Skeletal muscle cell (primary cell): Measurements from ENCODE around the gene FOCAD.
"Not testable (repeated sequence)": the region's sequence is repeated elsewhere in the genome, so short reads cannot be mapped to it uniquely, and the experiment has no call there.

Source experiments
- DNase-seq: peaks from one replicate; pipeline ENCODE4 v3.0.0-alpha.2; 2010; ENCODE audit warnings: low read depth
- H3K4me3 ChIP-seq: 2 replicates; pipeline ENCODE4 v1.5.1; 2011; ENCODE audit warnings: low read depth, mild to moderate bottlenecking, control low read depth, low read length, moderate library complexity

The FOCAD gene

GRCh38 chr9:20684035-20684874 is at the start of gene FOCAD:
Gene FOCAD (plus strand): TSS chr9:20684259. CDS start chr9:20715354, 31,095 bp downstream.
- peak within 1 kb of the TSS; percentile 89 for H3K4me3 ChIP-seq
- DNase-seq = peak; percentile 79

GRCh38 chr9:20634895-20635294 is 49.2 kb upstream of the FOCAD start:
- H3K4me3 ChIP-seq = no peak overlapping the region
- no peak for DNase-seq

- no peak overlapping the region for H3K4me3 ChIP-seq
- DNase-seq = no peak
These were observed 47.1 kb upstream of the FOCAD start for GRCh38 chr9:20636888-20637440.

GRCh38 chr9:20640331-20641187 is 43.5 kb upstream of the FOCAD start:
- no peak overlapping the region for H3K4me3 ChIP-seq
- peak; percentile 41 for DNase-seq

GRCh38 chr9:20642045-20642444 is 42.0 kb upstream of the FOCAD start:
- H3K4me3 ChIP-seq = no peak overlapping the region
- DNase-seq = no peak

- DNase-seq = no peak
- H3K4me3 ChIP-seq = no peak overlapping the region
These were observed 40.4 kb upstream of the FOCAD start for GRCh38 chr9:20643660-20644059.

GRCh38 chr9:20646656-20647055 is 37.4 kb upstream of the FOCAD start:
- DNase-seq = no peak

GRCh38 chr9:20649381-20649780 is 34.7 kb upstream of the FOCAD start:
- no peak for DNase-seq
- H3K4me3 ChIP-seq = no peak overlapping the region

More at GRCh38 chr9:20646656-20647055, 37.4 kb upstream of the FOCAD start:
- H3K4me3 ChIP-seq = no peak overlapping the region

GRCh38 chr9:20650313-20650712 is 33.7 kb upstream of the FOCAD start:
- DNase-seq = no peak
- no peak overlapping the region for H3K4me3 ChIP-seq

- DNase-seq = no peak
- no peak overlapping the region for H3K4me3 ChIP-seq
These were observed 33.2 kb upstream of the FOCAD start for GRCh38 chr9:20650750-20651299.

GRCh38 chr9:20651939-20652338 is 32.1 kb upstream of the FOCAD start:
- DNase-seq = no peak
- no peak overlapping the region for H3K4me3 ChIP-seq

- peak overlapping the region; percentile 31 for H3K4me3 ChIP-seq
- not testable (repeated sequence) for DNase-seq
These were observed 25.8 kb upstream of the FOCAD start for GRCh38 chr9:20658246-20658667.

- peak overlapping the region; percentile 31 for H3K4me3 ChIP-seq
- no peak for DNase-seq
These were observed 25.2 kb upstream of the FOCAD start for GRCh38 chr9:20658677-20659473.

- no peak overlapping the region for H3K4me3 ChIP-seq
- no peak for DNase-seq
These were observed 24.5 kb upstream of the FOCAD start for GRCh38 chr9:20659474-20659967.

GRCh38 chr9:20662156-20662555 is 21.9 kb upstream of the FOCAD start:
- H3K4me3 ChIP-seq = no peak overlapping the region
- DNase-seq = no peak

- no peak for DNase-seq
These were observed 20.9 kb upstream of the FOCAD start for GRCh38 chr9:20663133-20663532.

GRCh38 chr9:20664501-20664900 is 19.6 kb upstream of the FOCAD start:
- no peak for DNase-seq
- H3K4me3 ChIP-seq = no peak overlapping the region

More at GRCh38 chr9:20663133-20663532, 20.9 kb upstream of the FOCAD start:
- H3K4me3 ChIP-seq = no peak overlapping the region

GRCh38 chr9:20670395-20670794 is 13.7 kb upstream of the FOCAD start:
- H3K4me3 ChIP-seq = no peak overlapping the region
- no peak for DNase-seq

GRCh38 chr9:20671635-20672034 is 12.4 kb upstream of the FOCAD start:
- no peak overlapping the region for H3K4me3 ChIP-seq
- DNase-seq = no peak
